NCI-H2171 (cell line): ENCODE measurements around the gene UBE3B.
A peak's percentile ranks its signal among the peaks of the same experiment; 100 is the strongest.

Experiments
- DNase-seq: peaks from one replicate; lab custom pipeline; 2025; lab: John Stamatoyannopoulos, UW

UBE3B gene

GRCh38 chr12:109553906-109554500 is 76.6 kb downstream of the UBE3B start:
- DNase-seq, result no peak

GRCh38 chr12:109554761-109555160 is 77.3 kb downstream of the UBE3B start:
- no peak for DNase-seq

GRCh38 chr12:109555431-109556315 is 78.2 kb downstream of the UBE3B start:
- DNase-seq, result no peak

- DNase-seq, result no peak
Measured at GRCh38 chr12:109557200-109557599, 79.8 kb downstream of the UBE3B start.

- no peak for DNase-seq
Measured at GRCh38 chr12:109557805-109558204, 80.4 kb downstream of the UBE3B start.

- DNase-seq, result no peak
Measured at GRCh38 chr12:109558374-109559199, 81.2 kb downstream of the UBE3B start.

- DNase-seq, result no peak
Measured at GRCh38 chr12:109559200-109559505, 81.7 kb downstream of the UBE3B start.

- no peak for DNase-seq
Measured at GRCh38 chr12:109559601-109560000, 82.2 kb downstream of the UBE3B start.

- DNase-seq, result no peak
Measured at GRCh38 chr12:109560867-109561710, 83.7 kb downstream of the UBE3B start.

- DNase-seq, result no peak
Measured at GRCh38 chr12:109561711-109562030, 84.2 kb downstream of the UBE3B start.

GRCh38 chr12:109562871-109563270 is 85.4 kb downstream of the UBE3B start:
- DNase-seq, result no peak

- DNase-seq, result no peak
Measured at GRCh38 chr12:109563291-109564284, 86.2 kb downstream of the UBE3B start.

GRCh38 chr12:109566424-109566823 is 89.0 kb downstream of the UBE3B start:
- DNase-seq, result no peak

- no peak for DNase-seq
Measured at GRCh38 chr12:109567296-109567695, 89.9 kb downstream of the UBE3B start.

- no peak for DNase-seq
Measured at GRCh38 chr12:109567967-109568366, 90.5 kb downstream of the UBE3B start.

- DNase-seq, result no peak
Measured at GRCh38 chr12:109568486-109568885, 91.1 kb downstream of the UBE3B start.

GRCh38 chr12:109571773-109572505 is 94.5 kb downstream of the UBE3B start:
- no peak for DNase-seq

GRCh38 chr12:109572506-109572845 is 95.0 kb downstream of the UBE3B start:
- DNase-seq, result no peak

GRCh38 chr12:109573029-109573913 is 95.8 kb downstream of the UBE3B start, which contains the start of the genes MMAB and MVK:
Gene MMAB, minus strand, starts transcription at chr12:109573504. Its CDS starts 24 bp downstream, at chr12:109573480.
Gene MVK, plus strand, starts transcription at chr12:109573794. Its CDS starts 1,029 bp downstream, at chr12:109574823.
- peak; percentile 98 for DNase-seq
